ENCODE data around the gene IMPACT.

- TF ChIP-seq POLR2A (IDR thresholded peaks at IDR 0.05), result no peak
- TF ChIP-seq, protein P1, sequence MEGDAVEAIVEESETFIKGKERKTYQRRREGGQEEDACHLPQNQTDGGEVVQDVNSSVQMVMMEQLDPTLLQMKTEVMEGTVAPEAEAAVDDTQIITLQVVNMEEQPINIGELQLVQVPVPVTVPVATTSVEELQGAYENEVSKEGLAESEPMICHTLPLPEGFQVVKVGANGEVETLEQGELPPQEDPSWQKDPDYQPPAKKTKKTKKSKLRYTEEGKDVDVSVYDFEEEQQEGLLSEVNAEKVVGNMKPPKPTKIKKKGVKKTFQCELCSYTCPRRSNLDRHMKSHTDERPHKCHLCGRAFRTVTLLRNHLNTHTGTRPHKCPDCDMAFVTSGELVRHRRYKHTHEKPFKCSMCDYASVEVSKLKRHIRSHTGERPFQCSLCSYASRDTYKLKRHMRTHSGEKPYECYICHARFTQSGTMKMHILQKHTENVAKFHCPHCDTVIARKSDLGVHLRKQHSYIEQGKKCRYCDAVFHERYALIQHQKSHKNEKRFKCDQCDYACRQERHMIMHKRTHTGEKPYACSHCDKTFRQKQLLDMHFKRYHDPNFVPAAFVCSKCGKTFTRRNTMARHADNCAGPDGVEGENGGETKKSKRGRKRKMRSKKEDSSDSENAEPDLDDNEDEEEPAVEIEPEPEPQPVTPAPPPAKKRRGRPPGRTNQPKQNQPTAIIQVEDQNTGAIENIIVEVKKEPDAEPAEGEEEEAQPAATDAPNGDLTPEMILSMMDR (IDR thresholded peaks at IDR 0.05), result no peak
Measured at GRCh38 chr18:24426073-24426397, 435 bp upstream of the IMPACT start.

Measured in body of pancreas (tissue), 4 donors.